Peyer's patch (tissue), 4 donors: ENCODE results near the gene GLA. TPM values are rescaled to one million over a fixed set of nuclear protein-coding genes. Genes with fewer than 3 reads are reported as not detected.

Experiments used
- DNase-seq, 3 donors: peaks; one replicate each; pipeline ENCODE4 v3.0.0-alpha.2; 2017 to 2019
- H3K27ac ChIP-seq, 4 donors: fragments of 200-600 bp; sonication (generic); one replicate each; pipeline ENCODE4 v1.5.1; 2016 to 2019
- H3K27me3 ChIP-seq, 2 donors: fragments of 200-600 bp; sonication (generic); one replicate each; pipeline ENCODE4 v1.5.1; 2019
- H3K36me3 ChIP-seq, 3 donors: fragments of 200-600 bp; sonication (generic); one replicate each; pipeline ENCODE4 v1.5.1; 2016 to 2019
- H3K4me1 ChIP-seq, 4 donors: fragments of 200-600 bp; sonication (generic); one replicate each; pipeline ENCODE4 v1.5.1; 2016 to 2019
- H3K4me3 ChIP-seq, 4 donors: fragments of 200-600 bp; sonication (generic); 1 replicate in 3 of 4; 2 replicates in 1 of 4; pipeline ENCODE4 v1.5.1; 2016 to 2019; ENCODE audit warnings: mild to moderate bottlenecking in 1 of 4
- H3K9me3 ChIP-seq, 4 donors: fragments of 200-600 bp; sonication (generic); one replicate each; pipeline ENCODE4 v1.5.1; 2016 to 2019; ENCODE audit warnings: mild to moderate bottlenecking in 1 of 4
- CTCF ChIP-seq, 6 experiments: fragments of 450-650 bp in 4 of 6; fragments of 200-600 bp in 2 of 6; sonication (generic) in 1 of 6; IDR thresholded peaks; one replicate each; pipeline ENCODE4 v1.5.1; 2017 to 2019; ENCODE audit warnings: antibody characterized with exemption in 6 of 6, mild to moderate bottlenecking in 3 of 6, moderate library complexity in 1 of 6
- POLR2A ChIP-seq, 2 donors: fragments of 450-650 bp; IDR thresholded peaks; one replicate each; pipeline ENCODE4 v1.5.1; 2017; ENCODE audit warnings: antibody characterized with exemption in 2 of 2, mild to moderate bottlenecking in 2 of 2, moderate library complexity in 2 of 2
- total RNA-seq, 4 donors: library from RNA; depleted of rRNA; stranded (reverse); fragments of >200 nt; gene quantifications; one replicate each; pipeline ENCODE4 v1.1.0, GENCODE V29; 2016

GLA gene
- total RNA-seq, 4 donors from 2014 or later = 25.6 to 53.8 (median 36.0) TPM

- Histone ChIP-seq H3K27me3 (no peaks in the 10 kb centered on the region), H3K27ac (no peak overlapping the region), H3K4me3 (no peak overlapping the region), H3K9me3 (no peaks in the 10 kb centered on the region), H3K4me1 (no peaks in the 10 kb centered on the region), H3K36me3 (peaks cover 0 to 10% (median 0%) of the 10 kb centered on the region in 3 donors)
- TF ChIP-seq POLR2A (IDR thresholded peaks at IDR 0.05) (no peak), CTCF (IDR thresholded peaks at IDR 0.05) (no peak)
- no peak for DNase-seq
Measured at GRCh38 chrX:101442085-101442484, 34.4 kb upstream of the GLA start.

GRCh38 chrX:101430457-101431078 is 22.8 kb upstream of the GLA start:
- no peaks in the 10 kb centered on the region for H3K36me3 ChIP-seq
- TF ChIP-seq POLR2A (IDR thresholded peaks at IDR 0.05) (no peak), CTCF (IDR thresholded peaks at IDR 0.05) (no peak)
- H3K27ac ChIP-seq = no peak overlapping the region
- no peaks in the 10 kb centered on the region for H3K9me3 ChIP-seq
- DNase-seq = no peak
- no peak overlapping the region for H3K4me3 ChIP-seq
- no peaks in the 10 kb centered on the region for H3K4me1 ChIP-seq
- no peaks in the 10 kb centered on the region for H3K27me3 ChIP-seq

- no peaks in the 10 kb centered on the region for H3K4me1 ChIP-seq
- H3K36me3 ChIP-seq = no peaks in the 10 kb centered on the region
- H3K27me3 ChIP-seq = no peaks in the 10 kb centered on the region
- H3K27ac ChIP-seq = no peak overlapping the region
- no peaks in the 10 kb centered on the region for H3K9me3 ChIP-seq
- H3K4me3 ChIP-seq = no peak overlapping the region
- DNase-seq = no peak
- TF ChIP-seq POLR2A (IDR thresholded peaks at IDR 0.05) = no peak
Measured at GRCh38 chrX:101429934-101430333, 22.2 kb upstream of the GLA start.

- H3K4me1 ChIP-seq = no peaks in the 10 kb centered on the region
- TF ChIP-seq POLR2A (IDR thresholded peaks at IDR 0.05) (no peak), CTCF (IDR thresholded peaks at IDR 0.05) (no peak)
- no peaks in the 10 kb centered on the region for H3K27me3 ChIP-seq
- H3K9me3 ChIP-seq = no peaks in the 10 kb centered on the region
- no peak for DNase-seq
- no peaks in the 10 kb centered on the region for H3K36me3 ChIP-seq
- H3K4me3 ChIP-seq = no peak overlapping the region
- H3K27ac ChIP-seq = no peak overlapping the region
Measured at GRCh38 chrX:101427954-101428353, 20.2 kb upstream of the GLA start.

GRCh38 chrX:101419489-101419888 is 11.8 kb upstream of the GLA start:
- TF ChIP-seq CTCF (IDR thresholded peaks at IDR 0.05) (no peak), POLR2A (IDR thresholded peaks at IDR 0.05) (no peak)
- Histone ChIP-seq H3K9me3 (no peaks in the 10 kb centered on the region), H3K36me3 (no peaks in the 10 kb centered on the region), H3K27me3 (no peaks in the 10 kb centered on the region), H3K27ac (peak overlapping the region in 3 of 4 donors; percentile 17 to 90 (median 76)), H3K4me1 (peaks cover 0 to 15% (median 0%) of the 10 kb centered on the region in 4 donors), H3K4me3 (no peak overlapping the region)
- no peak for DNase-seq

- TF ChIP-seq POLR2A (IDR thresholded peaks at IDR 0.05) (no peak), CTCF (IDR thresholded peaks at IDR 0.05) (no peak)
- Histone ChIP-seq H3K4me1 (peaks cover 0 to 15% (median 0%) of the 10 kb centered on the region in 4 donors), H3K27me3 (no peaks in the 10 kb centered on the region), H3K36me3 (no peaks in the 10 kb centered on the region), H3K27ac (peak overlapping the region; percentile 76 to 92 (median 83)), H3K9me3 (no peaks in the 10 kb centered on the region), H3K4me3 (peak overlapping the region; percentile 49 to 69 (median 60))
- peak; percentile 51 to 77 (median 67) for DNase-seq
Measured at GRCh38 chrX:101417981-101418841, 10.5 kb upstream of the GLA start.
